Skeletal muscle tissue (tissue), 4 donors: ENCODE measurements around the gene ST3GAL4. TPM values are rescaled to one million over a fixed set of nuclear protein-coding genes. Genes with fewer than 3 reads are reported as not detected.

Experiments
- H3K27ac ChIP-seq: one replicate; pipeline ENCODE4 v1.7.0; 2013; ENCODE audit warnings: mild to moderate bottlenecking, low read depth, low read length, inconsistent platforms
- H3K27me3 ChIP-seq, 3 donors: one replicate each; pipeline ENCODE4 v1.7.0; 2013; ENCODE audit warnings: low read length in 3 of 3; ENCODE audit not compliant: control insufficient read depth in 3 of 3, insufficient read depth in 3 of 3
- H3K36me3 ChIP-seq, 3 donors: one replicate each; pipeline ENCODE4 v1.7.0; 2013; ENCODE audit warnings: low read length in 3 of 3; ENCODE audit not compliant: control insufficient read depth in 3 of 3, insufficient read depth in 3 of 3
- H3K4me1 ChIP-seq, 3 donors: one replicate each; pipeline ENCODE4 v1.7.0; 2013; ENCODE audit warnings: low read length in 3 of 3, mild to moderate bottlenecking in 3 of 3; ENCODE audit not compliant: control insufficient read depth in 3 of 3, insufficient read depth in 3 of 3
- H3K4me3 ChIP-seq, 3 donors: one replicate each; pipeline ENCODE4 v1.7.0; 2013; ENCODE audit warnings: low read length in 3 of 3
- H3K9ac ChIP-seq, 3 donors: one replicate each; pipeline ENCODE4 v1.7.0; 2013; ENCODE audit warnings: low read length in 3 of 3, mild to moderate bottlenecking in 3 of 3, moderate library complexity in 2 of 3, low read depth in 1 of 3
- H3K9me3 ChIP-seq, 3 donors: one replicate each; pipeline ENCODE4 v1.7.0; 2013; ENCODE audit warnings: low read length in 3 of 3; ENCODE audit not compliant: control insufficient read depth in 3 of 3
- total RNA-seq: library from RNA; depleted of rRNA; stranded (reverse); fragments of >200 nt; gene quantifications from one replicate; pipeline ENCODE4 v1.2.3, GENCODE V29; 2014
- donor health status: Osteomylitis.

ST3GAL4 gene
- total RNA-seq, 1 donor from 2014 or later = 20.9 TPM

DNA sequence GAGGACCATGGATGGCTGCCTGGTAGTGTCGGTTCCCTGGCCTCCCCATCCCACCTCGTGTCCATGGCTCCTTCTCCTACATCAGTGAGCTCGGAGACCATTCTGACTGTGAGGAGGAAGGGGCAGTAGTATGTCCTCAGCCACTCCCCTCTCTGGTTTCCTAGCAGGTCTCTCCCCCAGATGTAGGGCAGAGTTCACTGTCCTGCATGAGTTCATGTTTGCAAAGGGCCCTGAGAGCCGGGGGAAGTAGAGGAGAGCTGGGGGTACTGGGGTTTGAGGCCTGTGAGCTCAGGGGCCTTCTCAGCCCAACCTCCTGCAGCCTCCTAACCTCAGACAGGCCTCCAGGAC is 18.4 kb upstream of the ST3GAL4 start:
- Histone ChIP-seq H3K36me3 (peaks cover 19 to 21% (median 19%) of the 10 kb centered on the region in 3 donors), H3K9me3 (no peaks in the 10 kb centered on the region), H3K27ac (no peak overlapping the region), H3K4me3 (no peak overlapping the region), H3K4me1 (peaks cover 39 to 57% (median 56%) of the 10 kb centered on the region in 3 donors), H3K27me3 (no peaks in the 10 kb centered on the region), H3K9ac (no peak overlapping the region)

DNA sequence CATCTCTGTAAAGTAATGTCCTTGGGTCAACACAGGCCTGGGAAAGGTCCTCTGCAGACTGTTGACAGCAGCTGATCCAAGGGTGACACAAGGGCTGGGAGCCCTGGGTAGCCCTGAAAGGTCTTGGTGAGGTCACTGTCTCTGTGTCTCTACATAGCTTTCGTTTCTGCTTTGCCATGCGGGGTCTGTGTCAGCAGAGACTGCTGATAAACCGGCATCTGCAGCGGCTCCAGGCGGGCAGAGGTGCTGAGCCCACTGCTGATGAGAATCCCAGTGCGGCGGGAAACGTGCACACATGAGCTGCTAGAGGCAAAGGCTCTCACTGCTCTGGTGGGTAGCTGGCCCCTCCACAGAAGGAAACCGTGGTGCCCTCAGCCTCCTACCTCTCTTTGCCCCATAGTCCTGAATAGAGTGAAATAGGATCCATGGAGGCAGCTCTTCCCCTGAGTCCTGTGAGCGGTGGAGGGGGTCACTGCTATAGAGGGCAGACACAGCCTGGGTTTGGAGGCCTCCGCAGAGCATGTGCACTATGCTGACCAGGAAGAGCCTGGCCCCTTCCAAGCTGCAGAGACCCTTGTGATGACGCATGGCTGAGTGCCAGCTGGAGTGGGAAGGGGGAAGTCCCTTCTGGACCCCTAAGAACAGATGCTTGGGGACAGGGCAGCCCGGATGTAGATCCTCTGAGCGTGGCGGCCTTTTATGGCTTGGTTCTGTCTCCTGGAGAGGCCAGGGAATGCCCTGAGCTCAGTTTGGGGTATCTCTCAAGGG is 17.8 kb upstream of the ST3GAL4 start:
- Histone ChIP-seq H3K9ac (peak overlapping the region in 1 of 3 donors; percentile 1), H3K27me3 (no peaks in the 10 kb centered on the region), H3K4me3 (no peak overlapping the region), H3K36me3 (peaks cover 15 to 21% (median 17%) of the 10 kb centered on the region in 3 donors), H3K27ac (no peak overlapping the region), H3K4me1 (peaks cover 36 to 53% (median 53%) of the 10 kb centered on the region in 3 donors), H3K9me3 (no peaks in the 10 kb centered on the region)

DNA sequence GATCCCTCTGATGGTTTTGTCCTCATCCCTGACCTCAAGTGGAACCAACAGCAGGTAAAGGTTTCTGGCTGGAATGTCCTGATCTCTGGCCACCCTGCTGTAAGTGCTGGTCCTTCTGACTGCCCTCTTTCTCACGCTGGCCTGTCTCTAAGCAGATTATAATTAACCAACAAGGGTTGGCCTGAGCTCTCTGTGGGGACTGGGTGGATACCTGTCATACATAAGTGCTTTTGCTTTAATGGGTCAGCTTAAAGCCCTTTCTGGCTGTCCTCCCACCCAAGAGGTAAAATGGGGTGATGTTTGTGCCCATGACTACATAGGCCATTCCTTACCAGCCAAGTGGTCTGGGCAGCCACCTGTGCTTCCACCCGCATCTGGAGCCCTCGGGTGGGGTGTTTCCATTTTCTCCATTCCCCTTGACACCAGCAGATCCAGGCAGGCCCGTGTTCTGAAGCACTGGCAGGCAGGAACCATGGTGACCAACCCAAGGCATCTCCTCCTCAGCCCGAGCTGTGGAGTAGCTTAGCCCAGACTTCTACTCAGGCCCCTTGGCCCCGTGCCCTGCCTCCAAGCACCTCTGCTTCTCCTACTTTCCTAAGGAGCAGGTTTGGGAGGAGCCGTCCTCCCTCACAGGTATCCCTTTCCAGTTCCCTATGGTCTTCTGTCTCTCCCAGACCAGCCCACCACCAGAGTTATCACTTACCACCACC is 17.0 kb upstream of the ST3GAL4 start:
- H3K4me1 ChIP-seq = peaks cover 36 to 53% (median 49%) of the 10 kb centered on the region in 3 donors
- peaks cover 20 to 26% (median 23%) of the 10 kb centered on the region in 3 donors for H3K36me3 ChIP-seq
- no peak overlapping the region for H3K27ac ChIP-seq

DNA sequence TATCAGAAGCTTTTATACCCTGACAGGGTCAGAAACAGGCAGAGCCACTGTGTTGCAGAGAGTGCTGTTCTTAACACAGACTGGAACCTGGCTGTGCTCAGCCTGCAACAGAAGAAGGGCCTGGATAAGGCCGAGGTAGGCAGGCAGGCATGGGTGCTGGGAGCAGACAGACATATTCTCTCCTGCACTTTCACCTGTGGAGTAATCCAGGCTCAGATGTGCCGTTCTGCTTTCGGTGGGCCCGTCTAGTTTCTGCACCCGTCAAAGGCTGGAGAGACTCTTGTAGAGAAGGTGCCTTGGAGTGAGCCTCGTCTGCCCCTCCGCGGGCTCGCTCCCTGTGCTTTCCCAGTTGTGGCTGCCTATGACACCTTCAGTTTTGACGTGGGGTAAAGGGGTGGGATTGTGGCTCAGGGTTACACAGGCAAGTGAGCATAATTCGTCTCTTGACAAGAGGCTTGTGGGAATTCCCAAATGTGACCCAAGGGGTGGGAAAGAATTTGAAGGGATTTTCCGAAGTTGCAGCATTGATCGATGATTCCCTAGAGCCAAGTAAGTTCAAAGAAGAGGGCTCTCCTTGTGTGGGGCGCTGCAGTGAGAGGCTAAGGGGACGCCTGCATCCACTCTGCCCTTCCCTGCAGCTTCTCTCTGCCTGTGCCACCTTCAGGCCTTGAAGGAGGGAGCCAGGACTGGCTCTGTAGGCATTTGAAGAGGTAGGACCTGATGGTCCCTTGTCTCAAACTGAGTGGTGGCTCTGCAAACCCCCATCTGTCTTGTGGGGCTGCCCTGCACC is 16.2 kb upstream of the ST3GAL4 start:
- Histone ChIP-seq H3K27ac (no peak overlapping the region), H3K9ac (no peak overlapping the region), H3K4me1 (peaks cover 36 to 53% (median 49%) of the 10 kb centered on the region in 3 donors)

More for the DNA sequence above, 17.0 kb upstream of the ST3GAL4 start:
- no peaks in the 10 kb centered on the region for H3K9me3 ChIP-seq
- no peaks in the 10 kb centered on the region for H3K27me3 ChIP-seq
- H3K9ac ChIP-seq = no peak overlapping the region
- no peak overlapping the region for H3K4me3 ChIP-seq

DNA sequence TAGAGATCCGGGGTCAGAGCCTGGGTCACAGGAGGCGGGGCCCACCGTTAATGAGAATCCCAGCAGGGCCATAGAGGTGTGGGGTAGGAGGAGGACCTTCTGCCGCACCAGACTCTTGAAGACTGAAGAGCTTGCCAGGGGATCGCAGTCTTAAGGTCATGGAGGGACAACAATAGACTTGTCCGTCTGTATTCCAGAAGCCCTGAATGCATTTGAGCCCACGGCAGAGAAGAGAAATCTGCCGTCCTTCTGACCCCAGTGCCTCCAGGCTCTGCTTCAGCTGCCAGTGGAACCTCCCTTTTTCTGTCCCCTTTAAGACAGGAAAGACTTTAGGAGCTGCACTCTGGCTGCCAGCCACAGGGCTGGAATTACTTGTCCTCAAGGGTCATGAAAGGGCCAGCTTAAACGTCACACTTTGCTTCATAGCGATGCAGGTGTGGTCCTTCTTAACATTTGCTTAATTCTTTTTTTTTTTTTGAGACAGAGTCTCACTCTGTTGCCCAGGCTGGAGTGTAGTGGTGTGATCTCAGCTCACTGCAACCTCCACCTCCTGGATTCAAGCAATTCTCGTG is 15.5 kb upstream of the ST3GAL4 start:
- peaks cover 35 to 51% (median 46%) of the 10 kb centered on the region in 3 donors for H3K4me1 ChIP-seq
- H3K4me3 ChIP-seq = no peak overlapping the region
- H3K9me3 ChIP-seq = no peaks in the 10 kb centered on the region
- no peaks in the 10 kb centered on the region for H3K27me3 ChIP-seq
- H3K27ac ChIP-seq = no peak overlapping the region
- peaks cover 27 to 36% (median 35%) of the 10 kb centered on the region in 3 donors for H3K36me3 ChIP-seq
- H3K9ac ChIP-seq = peak overlapping the region in 1 of 3 donors; percentile 40

More for the DNA sequence above, 16.2 kb upstream of the ST3GAL4 start:
- H3K4me3 ChIP-seq = no peak overlapping the region
- no peaks in the 10 kb centered on the region for H3K27me3 ChIP-seq
- no peaks in the 10 kb centered on the region for H3K9me3 ChIP-seq
- peaks cover 28 to 33% (median 30%) of the 10 kb centered on the region in 3 donors for H3K36me3 ChIP-seq

DNA sequence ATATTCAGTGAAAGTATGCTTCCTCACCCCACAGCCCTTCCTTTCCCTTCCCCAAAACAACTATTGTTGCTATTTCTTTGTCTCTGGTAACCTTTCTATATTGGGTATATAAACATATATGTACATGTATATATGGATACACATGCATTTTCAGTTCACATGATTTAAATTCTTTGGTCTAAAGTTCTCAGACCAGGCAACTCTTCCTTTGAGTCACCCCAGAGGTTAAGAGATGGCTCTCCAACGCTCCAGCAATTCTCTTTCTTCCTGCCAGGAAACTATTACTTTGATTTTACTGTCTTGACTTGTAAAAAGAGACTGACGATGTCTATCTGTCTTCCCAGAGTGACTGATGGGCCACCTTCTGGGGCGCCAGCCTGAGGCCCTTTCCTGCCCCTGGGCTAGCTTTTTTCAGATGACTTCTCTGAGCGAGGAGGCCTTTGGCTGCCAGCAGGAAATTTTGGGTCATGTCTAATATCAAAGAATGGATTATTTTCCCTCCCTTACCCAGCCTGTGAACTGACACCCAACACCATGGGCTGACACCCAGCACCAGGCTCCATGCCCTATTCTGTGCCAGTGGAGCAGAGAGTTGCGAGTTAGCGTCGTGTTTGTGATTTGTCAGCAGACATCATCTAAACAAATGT is 14.4 kb upstream of the ST3GAL4 start:
- Histone ChIP-seq H3K9me3 (no peaks in the 10 kb centered on the region), H3K27me3 (no peaks in the 10 kb centered on the region), H3K4me1 (peaks cover 31 to 46% (median 42%) of the 10 kb centered on the region in 3 donors), H3K27ac (no peak overlapping the region), H3K9ac (peak overlapping the region in 1 of 3 donors; percentile 34), H3K36me3 (peaks cover 32 to 41% (median 33%) of the 10 kb centered on the region in 3 donors), H3K4me3 (no peak overlapping the region)

DNA sequence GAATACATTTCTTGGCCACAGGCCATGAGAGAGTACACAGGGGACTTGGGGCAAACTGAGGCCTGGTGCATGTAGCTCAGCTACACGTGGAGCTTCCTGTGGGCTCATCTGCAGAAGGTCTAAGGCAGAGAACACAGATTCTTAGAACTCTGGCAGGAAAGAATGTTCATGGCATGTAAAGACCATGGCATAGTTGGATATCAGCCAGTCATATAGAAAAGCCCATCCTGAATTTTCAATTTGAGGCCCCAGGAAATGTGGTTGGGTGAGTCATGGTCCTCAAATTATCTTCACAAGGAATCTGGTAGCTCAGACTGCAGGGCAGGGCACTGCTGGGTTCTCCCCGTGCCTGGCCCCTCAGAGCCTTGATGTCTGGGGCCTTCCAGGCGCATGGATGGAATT is 13.7 kb upstream of the ST3GAL4 start:
- peaks cover 31 to 44% (median 32%) of the 10 kb centered on the region in 3 donors for H3K36me3 ChIP-seq
- H3K27ac ChIP-seq = no peak overlapping the region
- H3K4me3 ChIP-seq = no peak overlapping the region
- H3K9ac ChIP-seq = peak overlapping the region in 1 of 3 donors; percentile 34
- no peaks in the 10 kb centered on the region for H3K27me3 ChIP-seq
- peaks cover 34 to 44% (median 42%) of the 10 kb centered on the region in 3 donors for H3K4me1 ChIP-seq
- no peaks in the 10 kb centered on the region for H3K9me3 ChIP-seq

DNA sequence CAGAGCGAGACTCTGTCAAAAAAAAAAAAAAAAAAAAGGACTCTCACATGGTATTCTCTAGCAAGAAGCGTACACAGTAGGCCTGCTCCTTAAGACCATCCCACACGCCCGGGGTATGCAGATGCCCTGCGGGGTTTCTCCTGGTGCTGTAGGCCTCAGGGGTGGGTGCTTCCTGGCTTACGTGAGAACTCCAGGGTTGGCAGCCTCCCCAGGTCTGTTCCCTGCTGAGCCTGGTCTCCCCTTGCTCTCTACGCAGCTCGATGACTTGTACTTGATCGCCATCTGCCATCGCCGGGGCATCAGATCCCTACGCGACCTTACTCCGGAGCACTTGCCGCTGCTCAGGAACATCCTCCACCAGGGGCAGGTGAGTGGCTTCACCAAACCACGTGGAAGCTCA is 12.4 kb upstream of the ST3GAL4 start:
- no peak overlapping the region for H3K4me3 ChIP-seq
- peaks cover 27 to 44% (median 36%) of the 10 kb centered on the region in 3 donors for H3K36me3 ChIP-seq
- H3K9ac ChIP-seq = no peak overlapping the region
- peaks cover 31 to 40% (median 40%) of the 10 kb centered on the region in 3 donors for H3K4me1 ChIP-seq
- no peaks in the 10 kb centered on the region for H3K9me3 ChIP-seq
- no peak overlapping the region for H3K27ac ChIP-seq
- no peaks in the 10 kb centered on the region for H3K27me3 ChIP-seq
